Activated T-cell treated with anti-CD3 and anti-CD28 coated beads, Interleukin-2, amount 50 U/mL, for 24 hours (primary cell): Measurements from ENCODE around the gene KRTAP1-5.
"Not testable (repeated sequence)": the region's sequence is repeated elsewhere in the genome, so short reads cannot be mapped to it uniquely, and the experiment has no call there.

ENCODE experiments used
- DNase-seq: peaks from one replicate; pipeline ENCODE4 v3.0.0-alpha.2; 2020
- H3K27ac Mint-ChIP-seq: 2 replicates; pipeline ENCODE4 v1.8.0; 2020; ENCODE audit warnings: mild to moderate bottlenecking, mixed read lengths
- H3K27me3 Mint-ChIP-seq: 2 replicates; pipeline ENCODE4 v1.8.0; 2020; ENCODE audit warnings: mixed read lengths
- H3K36me3 Mint-ChIP-seq: 2 replicates; pipeline ENCODE4 v1.8.0; 2020; ENCODE audit warnings: low read depth, mixed read lengths
- H3K4me1 Mint-ChIP-seq: 2 replicates; pipeline ENCODE4 v1.8.0; 2020; ENCODE audit warnings: low read depth, mixed read lengths
- H3K4me3 Mint-ChIP-seq: 2 replicates; pipeline ENCODE4 v1.8.0; 2020; ENCODE audit warnings: mild to moderate bottlenecking, moderate library complexity, mixed read lengths
- H3K9me3 Mint-ChIP-seq: 2 replicates; pipeline ENCODE4 v1.8.0; 2020; ENCODE audit warnings: mixed read lengths

The KRTAP1-5 gene

DNA sequence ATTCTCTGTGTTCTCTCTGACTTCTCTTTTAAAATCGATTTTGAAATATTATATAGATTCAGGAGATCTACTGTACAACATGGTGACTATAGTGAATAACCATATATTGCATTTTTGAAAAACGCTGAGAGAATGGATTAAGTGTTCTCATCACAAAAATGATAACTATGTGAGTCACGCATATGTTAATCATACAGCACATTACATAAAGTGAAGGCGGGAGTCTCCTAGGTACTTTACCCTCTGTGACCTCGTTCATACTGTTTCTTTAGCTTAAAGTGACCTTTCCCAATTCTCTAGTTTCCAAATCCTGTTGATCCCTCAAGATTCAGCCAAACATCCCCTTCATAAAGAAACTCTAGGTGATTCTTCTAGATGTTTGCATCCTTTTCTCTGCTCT lies 24.2 kb downstream of the KRTAP1-5 start:
- no peaks in the 10 kb centered on the region for H3K9me3 Mint-ChIP-seq
- no peaks in the 10 kb centered on the region for H3K4me1 Mint-ChIP-seq
- H3K4me3 Mint-ChIP-seq: no peak overlapping the region
- H3K36me3 Mint-ChIP-seq: no peaks in the 10 kb centered on the region
- DNase-seq: no peak
- no peak overlapping the region for H3K27ac Mint-ChIP-seq
- peaks cover 46% of the 10 kb centered on the region for H3K27me3 Mint-ChIP-seq

DNA sequence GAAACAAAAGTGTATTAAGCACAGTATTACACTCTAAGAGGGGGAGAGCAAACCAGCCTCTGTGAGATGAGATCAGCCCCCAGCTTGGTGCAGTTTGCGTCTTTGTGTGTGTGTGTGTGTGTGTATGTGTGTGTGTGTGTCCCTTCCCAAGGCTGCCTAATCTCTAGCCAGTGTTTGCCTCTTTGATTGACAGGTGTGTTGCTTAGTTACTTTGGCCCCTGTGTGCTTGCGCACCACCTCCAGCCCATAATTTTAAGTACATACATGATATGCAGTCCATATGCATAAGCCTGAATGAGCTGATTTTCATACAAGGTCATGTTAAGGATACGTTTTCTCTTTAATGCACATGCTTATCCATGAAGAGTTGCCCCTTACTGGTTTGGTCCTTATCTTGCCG lies 25.2 kb downstream of the KRTAP1-5 start:
- H3K27me3 Mint-ChIP-seq: peaks cover 56% of the 10 kb centered on the region
- H3K9me3 Mint-ChIP-seq: no peaks in the 10 kb centered on the region
- H3K27ac Mint-ChIP-seq: no peak overlapping the region
- no peak for DNase-seq
- H3K36me3 Mint-ChIP-seq: no peaks in the 10 kb centered on the region
- no peaks in the 10 kb centered on the region for H3K4me1 Mint-ChIP-seq
- no peak overlapping the region for H3K4me3 Mint-ChIP-seq

DNA sequence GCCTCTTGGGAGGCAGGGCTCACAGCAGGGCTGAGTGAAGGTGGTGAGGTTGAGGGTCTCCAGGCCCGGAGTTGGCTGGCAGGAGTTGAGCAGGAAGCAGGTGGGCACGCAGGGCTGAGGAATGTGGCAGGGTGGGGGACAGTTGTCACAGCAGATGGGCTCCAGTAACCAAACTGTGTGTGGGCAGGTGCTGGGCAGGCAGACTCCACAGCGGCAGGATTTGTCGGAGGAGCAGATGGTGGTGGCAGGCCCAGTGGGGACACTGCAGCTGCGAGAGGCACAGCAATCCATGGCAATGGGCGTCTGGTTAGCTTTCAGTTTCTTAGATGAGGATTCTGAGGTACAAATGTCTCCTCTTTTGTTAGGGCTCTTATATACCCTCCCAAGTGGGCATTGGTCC lies 27.4 kb downstream of the KRTAP1-5 start, which contains the start of gene KRTAP3-2:
TSS of gene KRTAP3-2 (minus strand) at position 344 of the 400 bp plus-strand sequence. CDS start at position 291, 53 bp downstream.
- H3K27me3 Mint-ChIP-seq: peaks cover 63% of the 10 kb centered on the region

DNA sequence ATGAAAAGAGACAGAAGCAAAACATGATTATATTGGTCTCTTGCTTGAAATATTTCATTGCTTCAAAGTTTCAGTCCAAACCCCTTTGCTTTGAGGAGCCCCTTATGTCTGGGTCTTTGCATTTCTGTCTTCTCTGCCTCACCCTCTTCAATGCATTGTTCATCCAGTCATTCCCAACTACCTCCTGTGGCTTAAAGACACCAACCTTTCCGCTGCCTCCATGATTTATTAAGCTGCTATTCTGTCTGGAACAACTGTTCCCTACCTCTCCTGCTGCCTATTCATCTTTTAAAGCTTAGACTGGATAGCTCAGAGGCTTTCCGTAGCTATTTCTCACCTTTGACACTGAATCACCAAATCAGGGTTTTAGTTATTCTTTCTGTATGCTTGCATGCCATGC lies 29.6 kb downstream of the KRTAP1-5 start:
- no peak for DNase-seq
- H3K4me3 Mint-ChIP-seq: no peak overlapping the region
- H3K9me3 Mint-ChIP-seq: no peaks in the 10 kb centered on the region
- no peak overlapping the region for H3K27ac Mint-ChIP-seq
- H3K27me3 Mint-ChIP-seq: peaks cover 70% of the 10 kb centered on the region
- H3K4me1 Mint-ChIP-seq: no peaks in the 10 kb centered on the region
- no peaks in the 10 kb centered on the region for H3K36me3 Mint-ChIP-seq

More for the DNA sequence above, 27.4 kb downstream of the KRTAP1-5 start, which contains the start of gene KRTAP3-2:
- H3K9me3 Mint-ChIP-seq, DNase-seq, H3K27ac Mint-ChIP-seq, H3K4me3 Mint-ChIP-seq, H3K36me3 Mint-ChIP-seq, H3K4me1 Mint-ChIP-seq: not testable (repeated sequence)

DNA sequence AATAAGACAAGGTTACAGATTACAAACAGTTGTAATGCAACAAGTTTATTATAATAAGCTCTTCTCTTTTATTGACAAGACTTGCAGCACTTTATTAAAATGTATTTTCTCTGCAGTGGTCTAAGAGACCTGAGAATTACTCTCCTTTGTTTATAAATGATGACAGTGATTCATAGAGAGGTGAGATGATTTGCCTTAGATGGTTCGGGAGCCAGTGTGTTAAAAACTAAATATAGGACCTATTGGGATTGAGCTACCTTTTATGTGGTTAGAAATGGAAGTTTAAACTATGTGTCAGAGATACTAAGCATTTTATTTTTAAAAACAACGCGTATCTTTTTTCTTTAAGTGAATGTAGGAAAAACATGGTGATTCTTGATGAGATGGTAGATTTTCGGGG lies 30.2 kb downstream of the KRTAP1-5 start:
- no peak for DNase-seq
- Mint-ChIP-seq H3K27ac (no peak overlapping the region), H3K4me1 (no peaks in the 10 kb centered on the region), H3K27me3 (peaks cover 69% of the 10 kb centered on the region), H3K9me3 (no peaks in the 10 kb centered on the region), H3K4me3 (no peak overlapping the region), H3K36me3 (no peaks in the 10 kb centered on the region)

DNA sequence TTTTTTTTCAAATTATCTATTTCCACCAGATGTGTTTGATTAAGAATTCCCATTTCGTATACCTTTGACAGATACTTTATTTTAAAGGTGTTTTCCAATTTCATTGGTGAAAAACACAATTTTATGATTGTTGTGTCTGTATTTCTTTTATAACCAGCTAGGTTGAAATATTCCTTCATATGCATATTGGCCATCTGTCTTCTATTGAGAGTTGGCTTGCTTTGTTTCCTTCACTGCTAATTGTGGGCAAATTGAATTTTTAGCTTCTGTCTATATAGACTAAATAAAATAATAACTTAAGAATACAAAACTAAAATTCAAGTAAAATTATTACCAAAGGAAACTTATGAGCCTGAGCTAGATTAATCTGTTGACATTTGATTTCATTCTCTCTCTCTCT lies 31.9 kb downstream of the KRTAP1-5 start:
- DNase-seq: no peak
- Mint-ChIP-seq H3K36me3 (no peaks in the 10 kb centered on the region), H3K27me3 (peaks cover 66% of the 10 kb centered on the region), H3K27ac (no peak overlapping the region), H3K4me3 (no peak overlapping the region), H3K4me1 (no peaks in the 10 kb centered on the region), H3K9me3 (no peaks in the 10 kb centered on the region)

DNA sequence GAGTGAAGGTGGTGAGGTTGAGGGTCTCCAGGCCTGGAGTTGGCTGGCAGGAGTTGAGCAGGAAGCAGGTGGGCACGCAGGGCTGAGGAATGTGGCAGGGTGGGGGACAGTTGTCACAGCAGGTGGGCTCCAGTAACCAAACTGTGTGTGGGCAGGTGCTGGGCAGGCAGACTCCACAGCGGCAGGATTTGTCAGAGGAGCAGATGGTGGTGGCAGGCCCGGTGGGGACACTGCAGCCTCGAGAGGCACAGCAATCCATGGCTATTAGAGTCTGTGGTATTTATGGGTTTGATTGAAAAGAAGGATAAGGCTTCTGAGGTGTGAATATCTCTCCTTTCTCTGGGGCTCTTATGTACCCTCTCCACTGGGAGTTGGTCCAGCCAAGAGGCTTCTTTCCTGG lies 33.2 kb downstream of the KRTAP1-5 start, which contains the start of gene KRTAP3-3:
TSS of gene KRTAP3-3 (minus strand) at position 326 of the 400 bp plus-strand sequence. CDS start at position 259, 67 bp downstream.
- peaks cover 58% of the 10 kb centered on the region for H3K27me3 Mint-ChIP-seq

DNA sequence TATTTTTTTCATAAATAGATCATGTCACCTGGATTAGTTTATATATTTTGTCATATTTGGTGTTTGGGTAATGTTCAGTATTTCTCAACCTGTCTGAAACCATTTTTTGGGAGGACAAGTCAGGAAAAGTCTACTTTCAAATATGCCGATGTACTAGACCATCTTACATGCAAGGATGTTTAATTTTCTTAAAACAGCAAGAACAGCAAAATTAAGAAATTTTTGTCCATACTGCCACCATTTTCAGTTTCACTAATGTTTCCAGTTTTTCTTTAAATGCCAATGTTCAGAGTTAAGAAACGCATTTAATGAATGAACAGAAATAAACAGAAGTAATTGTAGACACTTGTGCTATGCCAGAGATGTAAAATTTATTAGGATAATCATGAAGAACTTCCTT lies 33.9 kb downstream of the KRTAP1-5 start:
- no peak overlapping the region for H3K27ac Mint-ChIP-seq
- no peak overlapping the region for H3K4me3 Mint-ChIP-seq
- no peaks in the 10 kb centered on the region for H3K36me3 Mint-ChIP-seq
- H3K9me3 Mint-ChIP-seq: no peaks in the 10 kb centered on the region
- H3K4me1 Mint-ChIP-seq: no peaks in the 10 kb centered on the region
- H3K27me3 Mint-ChIP-seq: peaks cover 52% of the 10 kb centered on the region
- DNase-seq: no peak

More for the DNA sequence above, 33.2 kb downstream of the KRTAP1-5 start, which contains the start of gene KRTAP3-3:
- no peak within 1 kb of the TSS for H3K4me3 Mint-ChIP-seq
- H3K9me3 Mint-ChIP-seq: no peaks in the 10 kb centered on the region
- no peak for DNase-seq
- H3K27ac Mint-ChIP-seq: no peak within 1 kb of the TSS
- no peaks in the 10 kb centered on the region for H3K36me3 Mint-ChIP-seq
- no peaks in the 10 kb centered on the region for H3K4me1 Mint-ChIP-seq

DNA sequence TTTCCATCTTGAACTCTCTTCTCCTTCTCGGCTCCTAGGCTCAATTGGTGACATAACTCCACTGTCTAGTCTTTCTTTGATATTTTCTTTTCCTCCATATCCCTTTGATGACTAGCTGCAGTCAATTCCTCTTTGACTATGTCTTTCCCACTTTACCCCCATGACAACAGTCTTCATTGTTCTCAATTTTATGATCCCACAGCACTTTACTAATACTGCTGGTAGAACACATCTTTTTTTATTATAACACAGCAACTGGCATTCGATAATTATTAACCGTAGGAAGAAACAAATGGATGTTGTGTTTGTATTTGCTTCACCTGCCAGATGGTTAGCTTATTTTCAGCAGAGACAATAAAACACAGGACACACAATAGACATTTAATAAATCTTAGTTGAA lies 34.3 kb downstream of the KRTAP1-5 start:
- no peak for DNase-seq
- no peaks in the 10 kb centered on the region for H3K9me3 Mint-ChIP-seq
- no peaks in the 10 kb centered on the region for H3K36me3 Mint-ChIP-seq
- H3K4me1 Mint-ChIP-seq: no peaks in the 10 kb centered on the region
- H3K27ac Mint-ChIP-seq: no peak overlapping the region
- H3K4me3 Mint-ChIP-seq: no peak overlapping the region
- H3K27me3 Mint-ChIP-seq: peaks cover 54% of the 10 kb centered on the region

DNA sequence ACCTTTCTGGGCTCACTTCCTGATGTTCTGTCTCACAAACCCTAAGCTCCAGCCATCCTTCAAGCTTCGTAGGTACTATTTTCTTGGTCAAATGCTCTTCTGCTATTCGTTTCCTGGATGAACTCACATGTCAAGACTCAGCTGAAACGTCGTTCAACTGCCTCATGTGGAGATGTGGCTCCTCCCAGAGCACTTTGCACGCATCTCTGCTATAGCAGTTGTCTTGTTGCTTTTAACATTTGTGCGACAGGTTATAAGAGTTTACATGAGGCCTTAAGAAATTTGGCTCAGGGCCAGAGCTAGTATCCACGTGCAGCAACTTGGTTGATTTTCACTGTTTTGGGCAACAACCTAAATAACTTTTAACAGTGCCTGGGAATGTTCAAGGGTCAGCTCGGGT lies 40.1 kb downstream of the KRTAP1-5 start:
- Mint-ChIP-seq H3K27me3 (peaks cover 41% of the 10 kb centered on the region), H3K4me1 (no peaks in the 10 kb centered on the region), H3K4me3 (no peak overlapping the region), H3K27ac (no peak overlapping the region), H3K9me3 (no peaks in the 10 kb centered on the region), H3K36me3 (no peaks in the 10 kb centered on the region)
- DNase-seq: no peak

DNA sequence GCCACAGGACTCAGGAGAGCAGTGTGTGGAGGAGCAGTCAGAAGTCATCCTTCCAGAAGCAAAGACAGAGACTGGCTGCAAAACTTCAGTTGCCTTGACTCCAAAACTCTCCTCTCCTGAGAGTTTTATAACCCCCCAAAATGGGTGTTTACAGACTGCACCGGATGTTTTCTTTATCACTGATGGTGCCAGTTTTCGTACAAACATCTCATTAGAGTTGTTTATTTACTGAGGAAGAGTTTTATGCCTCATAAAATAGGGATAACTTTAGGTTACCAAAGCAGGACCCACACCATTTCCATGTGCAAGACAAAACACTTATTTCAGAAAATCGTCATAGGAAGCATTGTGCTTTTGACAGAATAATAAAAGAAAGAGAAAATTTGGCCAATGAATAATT lies 42.8 kb downstream of the KRTAP1-5 start, which contains the start of gene KRT40:
TSS of gene KRT40 (minus strand) at position 101 of the 400 bp plus-strand sequence. CDS start at position 48, 53 bp downstream.
- no peak within 1 kb of the TSS for H3K27ac Mint-ChIP-seq
- H3K9me3 Mint-ChIP-seq: no peaks in the 10 kb centered on the region
- no peaks in the 10 kb centered on the region for H3K4me1 Mint-ChIP-seq
- no peaks in the 10 kb centered on the region for H3K36me3 Mint-ChIP-seq
- no peak within 1 kb of the TSS for H3K4me3 Mint-ChIP-seq
- H3K27me3 Mint-ChIP-seq: peaks cover 35% of the 10 kb centered on the region
- no peak for DNase-seq

DNA sequence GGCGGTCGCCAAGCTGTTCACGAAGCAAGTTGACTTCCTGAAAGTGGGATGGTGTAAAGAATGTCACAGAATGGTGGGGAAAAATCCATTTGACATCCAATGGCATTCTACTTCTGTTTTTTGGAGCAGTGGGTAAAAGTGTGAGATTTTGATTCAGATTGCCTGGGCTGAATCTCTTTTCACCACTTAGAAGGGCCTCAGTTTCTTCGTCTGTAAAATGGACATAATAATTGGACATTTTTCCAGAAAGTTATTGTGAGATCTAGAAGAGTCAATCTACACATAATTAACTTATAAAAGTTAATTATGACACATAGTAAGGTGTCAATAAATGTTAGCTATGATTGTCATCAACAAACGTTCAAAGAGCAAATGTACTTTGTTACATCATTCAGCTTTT lies 45.9 kb downstream of the KRTAP1-5 start:
- no peak overlapping the region for H3K27ac Mint-ChIP-seq
- peaks cover 28% of the 10 kb centered on the region for H3K27me3 Mint-ChIP-seq
- no peaks in the 10 kb centered on the region for H3K36me3 Mint-ChIP-seq
- DNase-seq: no peak
- no peak overlapping the region for H3K4me3 Mint-ChIP-seq
- H3K4me1 Mint-ChIP-seq: no peaks in the 10 kb centered on the region
- no peaks in the 10 kb centered on the region for H3K9me3 Mint-ChIP-seq

DNA sequence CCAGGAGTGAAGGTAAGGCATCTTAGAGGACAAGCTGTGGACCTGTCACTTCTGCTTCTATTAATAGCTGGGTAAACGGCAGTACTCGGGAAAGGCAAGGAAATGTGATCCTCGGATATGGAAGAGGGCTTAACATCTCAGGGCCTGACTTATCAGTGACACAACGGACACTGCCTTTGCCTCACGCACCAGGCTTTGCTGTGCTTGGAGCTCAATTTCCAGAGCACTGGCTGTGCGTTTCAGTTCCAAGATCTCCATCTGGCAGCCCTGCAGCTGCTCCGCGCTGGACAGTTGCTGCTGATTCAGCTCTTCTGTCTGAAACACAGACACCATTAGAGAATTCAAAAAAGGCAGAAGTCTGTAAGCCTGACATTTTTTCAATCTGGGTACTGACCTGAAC lies 46.4 kb downstream of the KRTAP1-5 start:
- no peaks in the 10 kb centered on the region for H3K36me3 Mint-ChIP-seq
- no peaks in the 10 kb centered on the region for H3K4me1 Mint-ChIP-seq
- H3K27me3 Mint-ChIP-seq: peaks cover 30% of the 10 kb centered on the region
- no peak overlapping the region for H3K4me3 Mint-ChIP-seq
- DNase-seq: no peak
- no peaks in the 10 kb centered on the region for H3K9me3 Mint-ChIP-seq
- no peak overlapping the region for H3K27ac Mint-ChIP-seq

DNA sequence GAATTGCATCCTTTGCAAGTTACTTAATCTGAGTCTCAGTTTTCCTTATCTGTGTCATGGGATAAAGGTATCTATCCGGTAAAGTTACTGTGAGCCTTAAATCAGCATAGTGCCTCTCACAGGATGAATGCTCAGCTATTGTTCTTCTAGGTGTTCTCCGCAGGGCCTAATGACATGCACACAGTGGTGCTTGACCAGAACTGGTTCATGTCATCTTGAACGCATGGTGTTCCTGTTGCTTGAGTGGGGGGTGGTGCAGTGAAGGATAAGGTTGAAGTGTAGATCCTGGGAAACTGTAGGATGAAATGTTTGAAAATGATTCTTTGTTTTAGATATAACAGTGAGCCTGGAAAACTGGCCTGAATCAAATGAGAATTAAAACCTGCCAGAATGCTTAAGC lies 46.9 kb downstream of the KRTAP1-5 start:
- Mint-ChIP-seq H3K9me3 (no peaks in the 10 kb centered on the region), H3K4me1 (no peaks in the 10 kb centered on the region), H3K4me3 (no peak overlapping the region), H3K27me3 (peaks cover 33% of the 10 kb centered on the region), H3K36me3 (no peaks in the 10 kb centered on the region), H3K27ac (no peak overlapping the region)
- DNase-seq: no peak

DNA sequence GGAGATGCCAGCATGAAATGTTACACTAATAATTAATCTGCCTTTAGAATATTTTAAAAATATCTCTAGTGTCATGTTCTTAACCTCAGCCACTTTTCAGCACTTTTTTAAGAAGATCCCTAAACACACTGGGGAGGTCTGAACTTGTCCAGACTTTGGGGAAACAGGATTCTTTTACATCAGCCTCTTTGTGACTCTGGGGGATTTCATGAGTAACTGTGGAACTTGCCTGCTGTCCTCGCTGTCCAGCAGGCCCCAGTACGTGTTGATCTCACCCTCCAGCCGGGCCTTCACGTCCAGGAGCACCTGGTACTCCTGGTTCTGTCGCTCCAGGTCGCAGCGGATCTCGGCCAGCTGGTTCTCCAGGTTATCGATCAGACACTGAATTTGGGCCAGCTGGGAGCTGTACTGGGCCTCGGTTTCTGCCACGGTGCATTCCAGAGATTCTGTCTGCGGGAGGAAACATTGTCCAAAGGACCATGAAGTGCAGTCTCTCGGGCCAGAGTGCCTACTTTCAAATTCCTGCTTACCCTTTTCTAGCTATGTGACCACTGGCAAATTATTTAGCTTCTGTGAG lies 48.3 kb downstream of the KRTAP1-5 start:
- Mint-ChIP-seq H3K27ac (no peak overlapping the region), H3K9me3 (no peaks in the 10 kb centered on the region), H3K27me3 (peaks cover 30% of the 10 kb centered on the region), H3K4me3 (no peak overlapping the region), H3K4me1 (no peaks in the 10 kb centered on the region), H3K36me3 (no peaks in the 10 kb centered on the region)
- DNase-seq: no peak
